ENCODE results near the gene IL10RB.
"Not testable (repeated sequence)": the region's sequence is repeated elsewhere in the genome, so short reads cannot be mapped to it uniquely, and the experiment has no call there.

Gene IL10RB

GRCh38 chr21:33241846-33242245, 24.3 kb upstream of the IL10RB start:
- DNase-seq (ENCODE audit: low spot score), result no peak

GRCh38 chr21:33242846-33243245, 23.3 kb upstream of the IL10RB start:
- DNase-seq (ENCODE audit: low spot score), result not testable (repeated sequence)

GRCh38 chr21:33244082-33244778, 21.9 kb upstream of the IL10RB start:
- DNase-seq (ENCODE audit: low spot score), result no peak

- DNase-seq (ENCODE audit: low spot score), result no peak
Observed at GRCh38 chr21:33244779-33245105, 21.4 kb upstream of the IL10RB start.

- no peak for DNase-seq (ENCODE audit: low spot score)
Observed at GRCh38 chr21:33245289-33245918, 20.8 kb upstream of the IL10RB start.

GRCh38 chr21:33246506-33246905, 19.7 kb upstream of the IL10RB start:
- no peak for DNase-seq (ENCODE audit: low spot score)

GRCh38 chr21:33246963-33247362, 19.2 kb upstream of the IL10RB start:
- no peak for DNase-seq (ENCODE audit: low spot score)

GRCh38 chr21:33247599-33247998, 18.6 kb upstream of the IL10RB start:
- no peak for DNase-seq (ENCODE audit: low spot score)

- DNase-seq (ENCODE audit: low spot score), result no peak
Observed at GRCh38 chr21:33249331-33250002, 16.7 kb upstream of the IL10RB start.

- DNase-seq (ENCODE audit: low spot score), result no peak
Observed at GRCh38 chr21:33251119-33251518, 15.0 kb upstream of the IL10RB start.

- not testable (repeated sequence) for DNase-seq (ENCODE audit: low spot score)
Observed at GRCh38 chr21:33253382-33253781, 12.8 kb upstream of the IL10RB start.

- DNase-seq (ENCODE audit: low spot score), result no peak
Observed at GRCh38 chr21:33254766-33255165, 11.4 kb upstream of the IL10RB start.

- DNase-seq (ENCODE audit: low spot score), result no peak
Observed at GRCh38 chr21:33255404-33255803, 10.8 kb upstream of the IL10RB start.

- DNase-seq (ENCODE audit: low spot score), result no peak
Observed at GRCh38 chr21:33256019-33256418, 10.1 kb upstream of the IL10RB start.

- DNase-seq (ENCODE audit: low spot score), result no peak
Observed at GRCh38 chr21:33257094-33257803, 8.9 kb upstream of the IL10RB start.

GRCh38 chr21:33258475-33258874, 7.7 kb upstream of the IL10RB start:
- no peak for DNase-seq (ENCODE audit: low spot score)

- no peak for DNase-seq (ENCODE audit: low spot score)
Observed at GRCh38 chr21:33259428-33259827, 6.7 kb upstream of the IL10RB start.

GRCh38 chr21:33259995-33260394, 6.2 kb upstream of the IL10RB start:
- no peak for DNase-seq (ENCODE audit: low spot score)

GRCh38 chr21:33261635-33262034, 4.5 kb upstream of the IL10RB start:
- DNase-seq (ENCODE audit: low spot score), result no peak

GRCh38 chr21:33262921-33263320, 3.2 kb upstream of the IL10RB start:
- no peak for DNase-seq (ENCODE audit: low spot score)

- DNase-seq (ENCODE audit: low spot score), result no peak
Observed at GRCh38 chr21:33264561-33264960, 1.6 kb upstream of the IL10RB start.

GRCh38 chr21:33265664-33266049, 510 bp upstream of the IL10RB start:
- no peak for DNase-seq (ENCODE audit: low spot score)

GRCh38 chr21:33266789-33267135, 595 bp downstream of the IL10RB start:
- no peak for DNase-seq (ENCODE audit: low spot score)

Data from HuH-7.5 (cell line).